Stimulated activated CD8-positive, alpha-beta memory T cell treated with anti-CD3 and anti-CD28 coated beads, Interleukin-2, amount 100 ng/mL, for 48 hours (primary cell): Measurements from ENCODE around the gene CIAO3.

Experiments used
- DNase-seq, 2 donors: peaks; one replicate each; pipeline ENCODE4 v3.0.0-alpha.2; 2020; ENCODE audit warnings: low read depth in 2 of 2

Gene CIAO3

GRCh38 chr16:710500-711075 is 30.2 kb downstream of the CIAO3 start:
- no peak for DNase-seq

- no peak for DNase-seq
Measured at GRCh38 chr16:709566-710499, 31.0 kb downstream of the CIAO3 start.

DNA sequence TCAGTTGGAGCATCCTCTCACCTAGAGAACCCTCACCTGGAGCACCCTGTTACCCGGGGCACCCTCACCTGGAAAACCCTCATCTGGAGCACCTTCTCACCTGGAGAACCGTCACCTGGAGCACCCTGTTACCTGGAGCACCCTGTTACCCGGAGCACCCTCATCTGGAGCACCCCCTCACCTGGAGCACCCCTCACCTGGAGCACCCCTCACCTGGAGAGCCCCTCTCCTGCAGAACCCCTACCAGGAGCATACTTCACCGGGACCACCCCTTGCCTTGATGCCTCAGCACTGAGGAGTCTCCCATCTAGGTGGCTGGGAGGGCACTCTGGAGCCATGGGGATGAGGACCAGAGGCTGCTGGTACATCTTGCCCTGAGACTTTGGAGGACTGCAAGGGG is 31.8 kb downstream of the CIAO3 start:
- DNase-seq: no peak

DNA sequence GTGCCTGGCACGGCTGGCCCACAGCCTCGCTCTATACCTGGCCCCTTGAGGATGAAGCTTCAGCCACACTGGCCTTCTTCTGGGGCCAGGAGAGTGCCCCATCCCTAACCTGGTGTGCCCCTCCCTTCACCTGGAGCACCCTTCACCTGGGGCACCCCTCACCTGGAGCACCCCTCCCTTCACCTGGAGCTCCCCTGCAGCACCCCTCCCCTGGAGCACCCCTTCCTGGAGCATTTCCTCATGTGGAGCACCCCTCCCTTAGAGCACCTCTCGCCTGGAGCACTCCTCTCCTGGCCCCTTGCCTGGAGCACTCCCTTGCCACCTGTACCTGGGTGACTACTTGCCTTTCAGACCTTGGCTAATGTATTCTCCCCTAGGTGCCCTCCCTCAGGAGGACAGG is 32.8 kb downstream of the CIAO3 start:
- DNase-seq: no peak

- no peak for DNase-seq
Measured at GRCh38 chr16:707062-707538, 33.7 kb downstream of the CIAO3 start.

- no peak for DNase-seq
Measured at GRCh38 chr16:706189-707061, 34.4 kb downstream of the CIAO3 start.

- no peak for DNase-seq
Measured at GRCh38 chr16:705431-706188, 35.2 kb downstream of the CIAO3 start, which contains the start of gene FBXL16. FBXL16 (minus strand) TSS chr16:705801; CDS start chr16:697405, 8,396 bp downstream.

GRCh38 chr16:704552-705380 is 36.0 kb downstream of the CIAO3 start:
- DNase-seq: no peak

GRCh38 chr16:704047-704446 is 36.8 kb downstream of the CIAO3 start:
- DNase-seq: no peak

DNA sequence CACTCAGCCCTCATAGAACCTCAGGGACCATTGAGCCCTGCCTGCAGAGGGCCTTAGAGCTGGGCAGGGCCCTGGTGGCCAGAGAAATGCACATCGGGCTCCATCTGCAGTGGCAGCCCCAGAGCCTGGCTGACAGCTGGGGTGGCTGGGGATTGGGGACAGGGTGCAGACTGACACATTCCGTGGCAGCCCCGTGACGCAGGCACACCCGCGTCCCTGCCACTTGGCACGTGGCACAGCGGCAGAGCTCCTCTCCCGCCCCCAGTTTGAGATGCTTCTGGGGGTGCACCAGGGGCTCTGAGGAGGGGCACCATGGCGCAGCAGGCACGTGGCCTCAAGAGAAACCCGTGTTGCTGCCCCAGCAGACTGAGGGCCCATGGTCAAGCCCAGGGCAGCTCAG is 37.4 kb downstream of the CIAO3 start:
- DNase-seq: no peak

DNA sequence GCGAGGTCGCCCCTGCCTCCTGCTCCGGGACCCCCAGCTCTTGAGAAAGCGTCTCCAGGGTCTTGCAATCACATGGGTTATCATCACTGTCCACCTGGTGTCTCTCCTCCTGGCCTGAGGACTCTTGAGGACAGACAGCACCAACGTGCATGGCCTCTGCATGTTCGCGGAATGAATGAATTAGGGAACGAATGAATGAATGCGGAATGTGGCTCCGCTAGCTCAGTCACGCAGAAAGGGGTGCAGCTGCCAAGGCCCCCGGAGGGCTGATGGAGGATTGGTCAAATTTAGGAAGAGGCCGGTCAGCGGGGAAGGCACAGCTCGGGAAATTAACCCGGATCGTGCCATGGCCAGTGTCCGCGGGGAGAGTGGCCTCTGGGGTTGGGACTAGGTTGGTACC is 38.5 kb downstream of the CIAO3 start:
- no peak for DNase-seq

DNA sequence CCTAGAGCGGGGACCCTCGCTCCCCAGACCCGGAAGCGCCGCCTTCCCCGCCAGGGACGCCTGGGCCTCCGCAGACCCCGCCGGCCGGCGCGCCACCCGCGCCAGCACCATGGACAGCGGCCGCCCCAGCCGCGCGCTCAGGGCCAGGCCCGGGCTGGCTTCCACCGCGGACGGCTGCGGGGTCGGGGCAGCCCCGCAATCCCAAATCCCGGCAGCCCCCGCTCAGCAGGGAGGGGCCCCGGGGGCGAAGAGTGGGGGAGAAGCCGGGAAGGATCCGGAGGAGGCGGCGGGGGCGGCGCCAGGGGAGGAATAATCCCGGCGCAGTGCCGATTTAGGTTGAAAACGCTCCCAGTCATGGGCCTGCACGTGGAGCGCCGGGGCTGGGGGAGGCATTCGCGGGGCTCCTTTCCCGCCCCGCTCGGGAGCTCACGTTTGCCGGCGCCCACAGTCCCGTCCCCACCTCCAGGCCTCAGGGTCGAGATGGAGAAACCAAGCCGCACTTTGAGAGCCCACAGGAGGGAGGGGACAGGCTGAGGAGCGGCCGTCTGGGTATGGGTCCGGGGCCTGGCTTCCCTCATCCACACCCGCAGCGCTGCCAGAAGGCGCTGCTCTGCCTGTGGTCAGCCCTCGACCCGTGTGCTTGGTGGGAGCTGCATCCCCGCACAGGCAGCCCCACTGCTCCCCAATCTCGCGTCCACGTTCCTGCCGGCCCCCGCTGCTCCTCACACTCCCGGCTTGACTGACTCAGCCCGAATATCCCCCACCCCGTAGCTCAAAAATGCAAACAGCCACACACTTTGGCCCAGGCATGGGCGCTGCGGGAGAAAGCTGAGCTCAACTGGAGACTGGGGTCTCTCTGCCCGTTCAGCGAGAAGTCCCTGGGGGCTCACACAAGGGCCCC is 39.9 kb downstream of the CIAO3 start:
- no peak for DNase-seq

DNA sequence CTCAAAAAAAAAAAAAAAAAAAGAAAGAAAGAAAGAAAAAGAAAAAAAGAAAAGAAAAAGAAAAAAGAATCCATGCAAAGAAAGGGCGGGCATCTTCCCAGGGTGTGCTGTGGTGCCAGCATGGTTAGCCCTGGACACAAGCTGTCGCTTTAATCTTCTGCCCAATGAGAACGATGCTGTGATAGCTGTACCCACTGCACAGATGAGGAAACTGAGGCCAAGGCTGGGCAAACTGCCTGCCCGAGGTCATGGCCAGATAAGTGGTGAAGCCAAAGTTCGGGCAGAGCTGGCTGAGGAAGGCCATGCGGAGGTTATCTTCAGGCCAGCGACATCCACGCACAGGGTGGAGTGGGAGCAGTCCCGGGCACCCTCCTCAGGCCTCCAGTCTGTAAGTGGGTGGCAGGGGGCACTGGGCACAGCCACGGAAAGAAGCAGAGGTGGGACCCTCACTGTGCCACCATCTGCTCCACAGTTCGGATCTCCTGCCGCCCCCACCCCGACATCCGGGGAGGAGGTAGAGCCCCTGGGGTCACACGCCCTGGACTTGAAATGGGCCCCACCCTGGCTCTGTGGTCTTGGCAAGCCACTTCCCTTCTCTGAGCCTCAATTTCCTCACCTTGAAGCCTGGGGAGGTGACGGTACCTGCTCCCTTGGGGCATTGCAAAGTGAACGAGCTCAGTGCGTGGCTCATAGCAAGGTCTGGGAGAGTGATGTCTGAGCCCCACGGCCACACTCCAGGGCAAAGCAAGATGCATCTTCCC is 41.7 kb downstream of the CIAO3 start:
- DNase-seq: no peak

DNA sequence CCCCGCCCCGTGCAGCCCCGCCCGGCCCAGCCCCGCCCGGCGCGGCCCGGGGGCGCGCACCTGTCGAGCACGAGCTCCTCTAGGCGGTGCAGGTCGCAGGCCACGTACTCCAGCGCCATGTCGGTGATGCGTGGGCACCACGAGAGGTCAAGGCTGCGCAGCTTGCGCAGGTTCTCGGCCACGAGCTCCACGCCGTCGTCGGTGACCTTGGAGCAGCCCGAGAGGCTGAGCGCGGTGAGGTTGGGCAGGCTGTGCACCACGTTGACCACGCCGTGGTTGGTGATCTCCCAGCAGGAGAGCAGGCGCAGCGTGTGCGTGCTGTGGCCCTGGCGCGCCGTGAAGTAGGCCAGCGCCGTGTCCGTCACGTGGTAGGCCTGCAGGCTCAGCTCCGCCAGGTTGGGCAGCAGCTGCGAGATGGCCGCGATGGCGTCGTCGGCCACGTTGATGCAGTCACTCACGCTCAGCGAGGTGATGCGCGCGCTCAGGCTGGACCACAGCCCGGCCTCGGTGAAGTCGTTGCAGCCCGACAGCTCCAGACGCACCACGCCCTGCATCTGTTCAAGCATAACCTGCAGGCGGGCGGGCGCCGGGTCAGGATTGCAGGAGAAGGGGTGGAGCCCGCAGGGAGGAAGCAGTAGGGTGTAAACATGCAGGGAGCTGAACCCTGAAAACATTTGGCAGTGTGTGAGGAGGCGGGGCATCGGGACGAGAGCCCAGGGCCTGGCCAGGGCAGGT is 45.3 kb downstream of the CIAO3 start:
- peak in 1 of 2 donors; percentile 58 for DNase-seq

GRCh38 chr16:694863-695354 is 45.9 kb downstream of the CIAO3 start:
- DNase-seq: no peak

- no peak for DNase-seq
Measured at GRCh38 chr16:694187-694862, 46.5 kb downstream of the CIAO3 start.

GRCh38 chr16:693766-694165 is 47.0 kb downstream of the CIAO3 start:
- DNase-seq: no peak
